Activated CD4-positive, alpha-beta T cell treated with anti-CD3 and anti-CD28 coated beads, Interleukin-2, Interleukin-4, amounts not matched to agents 100 ng/mL and 50 ng/mL, durations not matched to agents 16 hours and 8 hours (primary cell): ENCODE results near the gene CCDC13.

Experiments
- DNase-seq: peaks from one replicate; pipeline ENCODE4 v3.0.0-alpha.2; 2020; ENCODE audit warnings: low spot score

CCDC13 gene

GRCh38 chr3:42752441-42752840, 20.6 kb downstream of the CCDC13 start:
- no peak for DNase-seq

GRCh38 chr3:42751609-42752008, 21.4 kb downstream of the CCDC13 start:
- no peak for DNase-seq

- DNase-seq: no peak
These were observed 22.2 kb downstream of the CCDC13 start for GRCh38 chr3:42750834-42751233.

GRCh38 chr3:42749753-42750231, 23.3 kb downstream of the CCDC13 start:
- DNase-seq: no peak

- no peak for DNase-seq
These were observed 23.9 kb downstream of the CCDC13 start for GRCh38 chr3:42749025-42749752.

GRCh38 chr3:42747581-42747980, 25.5 kb downstream of the CCDC13 start:
- no peak for DNase-seq

- no peak for DNase-seq
These were observed 26.3 kb downstream of the CCDC13 start for GRCh38 chr3:42746455-42747450.

GRCh38 chr3:42745776-42746454, 27.1 kb downstream of the CCDC13 start:
- DNase-seq: no peak

GRCh38 chr3:42745291-42745745, 27.7 kb downstream of the CCDC13 start:
- no peak for DNase-seq

- DNase-seq: no peak
These were observed 29.7 kb downstream of the CCDC13 start for GRCh38 chr3:42743204-42743995.

- DNase-seq: no peak
These were observed 30.4 kb downstream of the CCDC13 start for GRCh38 chr3:42742688-42743087.

GRCh38 chr3:42742259-42742658, 30.8 kb downstream of the CCDC13 start:
- no peak for DNase-seq

- DNase-seq: no peak
These were observed 31.3 kb downstream of the CCDC13 start for GRCh38 chr3:42741796-42742195.

GRCh38 chr3:42739401-42740158, 33.5 kb downstream of the CCDC13 start:
- DNase-seq: no peak

- no peak for DNase-seq
These were observed 36.5 kb downstream of the CCDC13 start for GRCh38 chr3:42736531-42736930.

GRCh38 chr3:42736081-42736480, 37.0 kb downstream of the CCDC13 start:
- DNase-seq: no peak

- DNase-seq: no peak
These were observed 37.4 kb downstream of the CCDC13 start for GRCh38 chr3:42735615-42736014.

- DNase-seq: no peak
These were observed 38.0 kb downstream of the CCDC13 start for GRCh38 chr3:42735019-42735418.

GRCh38 chr3:42734263-42734860, 38.7 kb downstream of the CCDC13 start:
- no peak for DNase-seq
